ENCODE data around the gene KRTAP1-3.

GRCh38 chr17:40995116-40995515, 39.6 kb downstream of the KRTAP1-3 start:
- TF ChIP-seq CTCF (conservative IDR thresholded peaks at IDR 0.05 in 1 of 2, IDR thresholded peaks at IDR 0.05 in 1 of 2; ENCODE audit: extremely low read depth in 1 of 2, insufficient read depth in 1 of 2, low read depth in 1 of 2, low read length in 2 of 2) (no peak), EZH2 (IDR thresholded peaks at IDR 0.05; ENCODE audit: borderline replicate concordance, low read length) (no peak)

All from mammary epithelial cell (primary cell).